PC-3 (cell line): ENCODE measurements around the gene PHC2. TPM values are rescaled to one million over a fixed set of nuclear protein-coding genes. Genes with fewer than 3 reads are reported as not detected.

Source experiments
- ATAC-seq: fragments of 200-7000 bp; cut with Tn5 transposase; 2 replicates; pipeline ENCODE4 v1.9.1; 2020; ENCODE audit warnings: mild to moderate bottlenecking, moderate library complexity
- BruUV-seq: library from RNA; stranded (reverse); fragments of 400-500 nt; replicated peaks from 2 replicates; lab custom pipeline; 2021; lab: Mats Ljungman, UMichigan
- CTCF ChIA-PET: fragments of 300-600 bp; sonication (Branson Sonifier 250); formaldehyde crosslinking; loops from one replicate; lab custom pipeline; 2022; ENCODE audit warnings: antibody characterized with exemption; lab: Charles Lee
- POLR2A ChIA-PET: fragments of 300-600 bp; sonication (Branson Sonifier 250); formaldehyde crosslinking; loops from one replicate; lab custom pipeline; 2022; ENCODE audit warnings: antibody characterized with exemption; ENCODE audit not compliant: unreplicated experiment; lab: Charles Lee
- DNase-seq: peaks from one replicate; pipeline ENCODE4 v3.0.0-alpha.2; 2015
- H2AFZ ChIP-seq: fragments of 300-600 bp; sonication (generic); 2 replicates; pipeline ENCODE4 v1.6.0; 2016; ENCODE audit warnings: antibody characterized with exemption, low read length
- H3F3A ChIP-seq: fragments of 300-600 bp; sonication (generic); one replicate; pipeline ENCODE4 v1.6.0; 2017; ENCODE audit warnings: antibody characterized with exemption, low read length, control low read depth, mild to moderate bottlenecking; ENCODE audit not compliant: unreplicated experiment
- H3K27ac ChIP-seq: fragments of 300-600 bp; sonication (generic); 2 replicates; pipeline ENCODE4 v1.5.1; 2016; ENCODE audit warnings: mild to moderate bottlenecking, low read length
- H3K27me3 ChIP-seq: fragments of 300-600 bp; sonication (generic); 2 replicates; pipeline ENCODE4 v1.6.1; 2016; ENCODE audit warnings: low read length, mixed read lengths
- H3K36me3 ChIP-seq: fragments of 300-600 bp; sonication (generic); 2 replicates; pipeline ENCODE4 v1.6.1; 2016; ENCODE audit warnings: low read depth, mixed run types, low read length, mixed read lengths
- H3K4me1 ChIP-seq: fragments of 300-600 bp; sonication (generic); 2 replicates; pipeline ENCODE4 v1.5.1; 2016; ENCODE audit warnings: low read length; ENCODE audit not compliant: insufficient read depth
- H3K4me2 ChIP-seq: fragments of 300-600 bp; sonication (generic); 2 replicates; pipeline ENCODE4 v1.6.0; 2016; ENCODE audit warnings: low read length
- H3K4me3 ChIP-seq: fragments of 300-600 bp; sonication (generic); 2 replicates; pipeline ENCODE4 v1.5.1; 2016; ENCODE audit warnings: mild to moderate bottlenecking, low read length, mixed read lengths
- H3K79me2 ChIP-seq: fragments of 300-600 bp; sonication (generic); 2 replicates; pipeline ENCODE4 v1.6.1; 2017; ENCODE audit warnings: low read length, mixed read lengths
- H3K9ac ChIP-seq: fragments of 300-600 bp; sonication (generic); 2 replicates; pipeline ENCODE4 v1.6.0; 2016; ENCODE audit warnings: mild to moderate bottlenecking, low read length
- H3K9me2 ChIP-seq: fragments of 300-600 bp; sonication (generic); replicated peaks from 2 replicates; pipeline ENCODE4 v1.6.1; 2016; ENCODE audit warnings: mixed run types, low read length, mixed read lengths
- H3K9me3 ChIP-seq: fragments of 300-600 bp; sonication (generic); 2 replicates; pipeline ENCODE4 v1.6.1; 2016; ENCODE audit warnings: low read length, mixed read lengths
- H4K20me1 ChIP-seq: fragments of 300-600 bp; sonication (generic); 2 replicates; pipeline ENCODE4 v1.6.1; 2016; ENCODE audit warnings: low read length, mixed read lengths
- CTCF ChIP-seq: fragments of 300-600 bp; sonication (generic); conservative IDR thresholded peaks from 2 replicates; pipeline ENCODE4 v1.5.1; 2017; ENCODE audit warnings: antibody characterized with exemption, low read depth, mild to moderate bottlenecking, low read length
- EZH2 ChIP-seq: fragments of 300-600 bp; sonication (generic); IDR thresholded peaks from one replicate; pipeline ENCODE4 v1.6.1; 2017; ENCODE audit warnings: antibody characterized with exemption, mild to moderate bottlenecking, low read length; ENCODE audit not compliant: unreplicated experiment
- EZH2phosphoT487 ChIP-seq: fragments of 300-600 bp; sonication (generic); IDR thresholded peaks from 2 replicates; pipeline ENCODE4 v1.6.1; 2018; ENCODE audit warnings: mild to moderate bottlenecking, antibody characterized with exemption, low read length, borderline replicate concordance
- intact Hi-C: fragments of 100-400 bp; cut with micrococcal nuclease; formaldehyde crosslinking; loops from 2 replicates; pipeline ENCODE4 v1.9.0; 2023
- total RNA-seq: library from RNA; depleted of rRNA; stranded (reverse); fragments of >200 nt; gene quantifications from 2 replicates; pipeline ENCODE4 v1.2.3, GENCODE V29; 2014

Gene PHC2
- total RNA-seq, 1 experiment from 2014 or later = 134 TPM

DNA sequence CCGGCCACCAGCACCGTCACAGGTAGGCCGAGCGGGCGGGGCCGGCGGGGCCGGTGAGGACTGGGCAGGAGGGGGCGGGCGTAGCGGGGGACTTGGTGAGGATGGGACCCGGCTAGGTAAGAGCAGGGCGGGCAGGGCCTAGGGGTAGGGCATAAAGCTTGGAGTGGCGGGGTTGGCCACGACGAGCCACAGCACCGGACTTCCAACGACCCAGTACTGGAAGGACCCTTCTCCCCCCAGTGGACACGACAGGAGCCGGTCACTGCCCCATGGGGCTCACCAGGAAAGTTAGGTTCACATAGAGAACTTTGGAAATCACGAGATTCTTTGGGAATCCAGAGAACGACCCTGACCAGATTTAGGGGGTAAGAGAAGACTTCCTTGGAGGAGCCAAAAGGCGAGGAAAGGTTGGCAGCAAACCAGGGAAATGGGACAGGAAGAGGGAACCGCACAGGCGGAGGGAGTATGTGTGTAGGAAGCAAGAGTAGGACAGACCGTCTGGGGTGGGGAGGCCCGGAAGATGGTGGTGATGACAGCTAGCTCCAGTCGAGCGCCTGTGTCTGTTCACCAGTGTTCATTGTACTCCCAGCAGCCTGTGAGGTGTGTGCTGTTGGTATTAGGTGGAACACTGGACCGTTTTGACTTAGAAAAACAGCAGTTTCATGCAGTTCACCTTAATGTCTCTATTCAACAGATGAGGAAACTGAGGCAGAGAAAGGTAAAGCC lies 154.2 kb downstream of the PHC2 start:
- POLR2A ChIA-PET = no interaction called here
- DNase-seq (no peak), ATAC-seq (no peak)
- no peaks in the 10 kb centered on the region for H3K9me2 ChIP-seq
- no peak overlapping the region for H3K9ac ChIP-seq
- H3K79me2 ChIP-seq = no peaks in the 10 kb centered on the region
- no peaks in the 10 kb centered on the region for H3F3A ChIP-seq
- no peaks in the 10 kb centered on the region for H4K20me1 ChIP-seq
- H3K4me3 ChIP-seq = no peak overlapping the region
- intact Hi-C loops = no loop called here
- H3K9me3 ChIP-seq = no peaks in the 10 kb centered on the region
- no peak overlapping the region for H3K4me2 ChIP-seq
- H3K4me1 ChIP-seq = peaks cover 4% of the 10 kb centered on the region; the same call in 1 of the 2 replicates
- no TSS peak for BruUV-seq
- H2AFZ ChIP-seq = no peak overlapping the region
- H3K27me3 ChIP-seq = no peaks in the 10 kb centered on the region
- TF ChIP-seq EZH2phosphoT487 (no peak), EZH2 (no peak), CTCF (no peak)
- H3K27ac ChIP-seq = no peak overlapping the region
- no peaks in the 10 kb centered on the region for H3K36me3 ChIP-seq
- CTCF ChIA-PET = no interaction called here

- ATAC-seq = no peak
- no peak overlapping the region for H2AFZ ChIP-seq
- BruUV-seq = no TSS peak
- POLR2A ChIA-PET = no interaction called here
- H3K36me3 ChIP-seq = no peaks in the 10 kb centered on the region
- H3K9me3 ChIP-seq = no peaks in the 10 kb centered on the region
- TF ChIP-seq EZH2phosphoT487 = no peak
- TF ChIP-seq CTCF = no peak
- no peak for TF ChIP-seq EZH2
- intact Hi-C loops = no loop called here
- no peaks in the 10 kb centered on the region for H3K79me2 ChIP-seq
- no peaks in the 10 kb centered on the region for H4K20me1 ChIP-seq
- no peaks in the 10 kb centered on the region for H3F3A ChIP-seq
- H3K9me2 ChIP-seq = no peaks in the 10 kb centered on the region
- H3K9ac ChIP-seq = no peak overlapping the region
- CTCF ChIA-PET = no interaction called here
- no peak overlapping the region for H3K27ac ChIP-seq
- peaks cover 4% of the 10 kb centered on the region; the same call in 1 of the 2 replicates for H3K4me1 ChIP-seq
- H3K27me3 ChIP-seq = no peaks in the 10 kb centered on the region
- no peak overlapping the region for H3K4me2 ChIP-seq
- DNase-seq = no peak
- no peak overlapping the region for H3K4me3 ChIP-seq
These were observed 155.0 kb downstream of the PHC2 start for GRCh38 chr1:33275706-33276572.

DNA sequence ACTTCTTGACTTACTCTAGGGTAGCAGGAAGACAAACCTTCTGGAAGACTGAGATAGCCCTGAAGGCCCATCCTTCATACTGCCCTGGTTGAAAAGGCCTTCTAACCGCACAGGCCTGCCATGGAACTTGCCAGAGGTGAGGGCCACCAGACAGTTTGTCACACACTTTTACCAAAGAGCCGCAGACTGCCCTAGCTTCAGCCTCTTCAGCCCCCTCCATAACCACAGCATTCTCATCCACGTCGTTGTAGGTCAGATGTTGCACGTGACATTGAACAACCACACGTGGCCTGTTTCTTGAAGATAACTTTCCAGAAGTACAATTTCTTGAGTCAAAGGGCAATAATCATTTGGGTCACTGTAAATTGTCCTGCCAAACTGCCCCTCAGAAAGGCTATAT lies 155.7 kb downstream of the PHC2 start:
- DNase-seq = no peak

More for the DNA sequence above, 155.7 kb downstream of the PHC2 start:
- H3F3A ChIP-seq = no peaks in the 10 kb centered on the region
- POLR2A ChIA-PET = no interaction called here
- no TSS peak for BruUV-seq
- H3K27me3 ChIP-seq = no peaks in the 10 kb centered on the region
- CTCF ChIA-PET = no interaction called here
- H3K36me3 ChIP-seq = no peaks in the 10 kb centered on the region
- H3K4me3 ChIP-seq = no peak overlapping the region
- no peak overlapping the region for H3K9ac ChIP-seq
- H2AFZ ChIP-seq = no peak overlapping the region
- H3K9me3 ChIP-seq = no peaks in the 10 kb centered on the region
- no peak overlapping the region for H3K27ac ChIP-seq
- no peaks in the 10 kb centered on the region for H3K79me2 ChIP-seq
- no peaks in the 10 kb centered on the region for H3K9me2 ChIP-seq
- intact Hi-C loops = no loop called here
- ATAC-seq = no peak
- peaks cover 4% of the 10 kb centered on the region; the same call in 1 of the 2 replicates for H3K4me1 ChIP-seq
- H3K4me2 ChIP-seq = no peak overlapping the region
- TF ChIP-seq CTCF = no peak
- TF ChIP-seq EZH2 = no peak
- TF ChIP-seq EZH2phosphoT487 = no peak
- H4K20me1 ChIP-seq = no peaks in the 10 kb centered on the region
